GM12878 (cell line): ENCODE results near the gene ETV6. TPM values are rescaled to one million over a fixed set of nuclear protein-coding genes. Genes with fewer than 3 reads are reported as not detected.

Source experiments
- ATAC-seq: fragments of 200-7000 bp; cut with Tn5 transposase; 3 replicates; pipeline ENCODE4 v1.9.1; 2020; ENCODE audit warnings: mild to moderate bottlenecking, moderate library complexity
- BruUV-seq: library from RNA; stranded (reverse); fragments of 400-500 nt; replicated peaks from 2 replicates; lab custom pipeline; 2021; lab: Mats Ljungman, UMichigan
- CTCF ChIA-PET: fragments of 300-600 bp; sonication (Branson Sonifier 250); formaldehyde crosslinking; extraction: SDS; loops from one replicate; lab custom pipeline; 2021; ENCODE audit warnings: inconsistent platforms; lab: Yijun Ruan, JAX
- POLR2A ChIA-PET: fragments of 350-600 bp; formaldehyde crosslinking; extraction: SDS; loops from one replicate; lab custom pipeline; 2021; ENCODE audit warnings: inconsistent platforms; lab: Charles Lee
- RAD21 ChIA-PET: fragments of 300-600 bp; sonication (Branson Sonifier 250); formaldehyde crosslinking; loops from one replicate; lab custom pipeline; 2023; ENCODE audit warnings: antibody characterized with exemption; ENCODE audit not compliant: unreplicated experiment; lab: Charles Lee
- SMC1A ChIA-PET: fragments of 300-600 bp; sonication (Branson Sonifier 250); formaldehyde crosslinking; loops from one replicate; lab custom pipeline; 2023; ENCODE audit not compliant: unreplicated experiment, uncharacterized antibody; lab: Charles Lee
- DNase-seq: peaks from one replicate; pipeline ENCODE4 v3.0.0-alpha.2; 2011; ENCODE audit warnings: low read depth, low spot score
- FAIRE-seq: peaks from 3 replicates; lab custom pipeline; 2011; peaks lifted over from hg19 to GRCh38; lab: Jason Lieb, UNC
- H2AFZ ChIP-seq: 2 replicates; pipeline ENCODE4 v1.6.0; 2011; ENCODE audit warnings: low read depth, low read length, control low read depth; ENCODE audit not compliant: control insufficient read depth
- H3K27ac ChIP-seq: 2 replicates; pipeline ENCODE4 v1.5.1; 2011; ENCODE audit warnings: control low read depth; ENCODE audit not compliant: control insufficient read depth, insufficient read depth
- H3K27me3 ChIP-seq, 2 experiments: replicated peaks in 1 of 2; 2 replicates each; pipeline versions ENCODE4 v1.6.0 to v1.6.1; 2011; ENCODE audit warnings: low read length in 1 of 2; ENCODE audit not compliant: control insufficient read depth in 2 of 2, insufficient read depth in 2 of 2
- H3K36me3 ChIP-seq, 2 experiments: 2 replicates each; pipeline ENCODE4 v1.5.1; 2011; ENCODE audit warnings: low read length in 1 of 2; ENCODE audit not compliant: control insufficient read depth in 2 of 2, insufficient read depth in 2 of 2
- H3K4me1 ChIP-seq: 2 replicates; pipeline ENCODE4 v1.6.1; 2011; ENCODE audit warnings: mild to moderate bottlenecking, low read length, moderate library complexity, mixed read lengths; ENCODE audit not compliant: control insufficient read depth, insufficient read depth
- H3K4me2 ChIP-seq: 2 replicates; pipeline ENCODE4 v1.6.0; 2011; ENCODE audit warnings: control low read depth; ENCODE audit not compliant: control insufficient read depth, insufficient read depth
- H3K4me3 ChIP-seq: fragments of 200-600 bp; sonication (generic); 2 replicates; pipeline ENCODE4 v1.5.1; 2016
- H3K79me2 ChIP-seq: 2 replicates; pipeline ENCODE4 v1.6.0; 2011; ENCODE audit warnings: low read length; ENCODE audit not compliant: control insufficient read depth, insufficient read depth
- H3K9ac ChIP-seq: 2 replicates; pipeline ENCODE4 v1.8.0; 2011; ENCODE audit warnings: low read length, control low read depth, mixed read lengths; ENCODE audit not compliant: control insufficient read depth, insufficient read depth
- H3K9me3 ChIP-seq: replicated peaks from 3 replicates; pipeline ENCODE4 v1.5.1; 2011; ENCODE audit warnings: mild to moderate bottlenecking, low read length; ENCODE audit not compliant: control insufficient read depth, insufficient read depth
- H4K20me1 ChIP-seq: 2 replicates; pipeline ENCODE4 v1.6.0; 2011; ENCODE audit not compliant: control insufficient read depth, insufficient read depth
- ASH2L ChIP-seq: fragments of 300-600, 200-600 bp; sonication (generic); IDR thresholded peaks from 2 replicates; pipeline ENCODE4 v1.6.1; 2017; ENCODE audit warnings: low read depth, mild to moderate bottlenecking, borderline replicate concordance
- ATF7 ChIP-seq: fragments of 450-650 bp; IDR thresholded peaks from 2 replicates; pipeline ENCODE4 v1.6.1; 2016; ENCODE audit warnings: low read depth, mild to moderate bottlenecking
- CREM ChIP-seq: IDR thresholded peaks from 2 replicates; pipeline ENCODE4 v1.6.1; 2014; ENCODE audit warnings: antibody characterized with exemption, low read depth
- FOXK2 ChIP-seq: fragments of 450-650 bp; IDR thresholded peaks from 2 replicates; pipeline ENCODE4 v1.6.1; 2017; ENCODE audit warnings: mild to moderate bottlenecking, moderate library complexity
- IKZF1 ChIP-seq: fragments of 450-650 bp; conservative IDR thresholded peaks from 2 replicates; pipeline ENCODE4 v1.6.1; 2017; ENCODE audit warnings: antibody characterized with exemption, mild to moderate bottlenecking
- IKZF2 ChIP-seq, 2 experiments: fragments of 450-650 bp; IDR thresholded peaks; 2 replicates each; pipeline ENCODE4 v1.6.1; 2017; ENCODE audit warnings: mild to moderate bottlenecking in 2 of 2, moderate library complexity in 2 of 2
- LARP7 ChIP-seq: fragments of 450-650 bp; IDR thresholded peaks from 2 replicates; pipeline ENCODE4 v1.6.1; 2017; ENCODE audit warnings: mild to moderate bottlenecking
- PML ChIP-seq: IDR thresholded peaks from 2 replicates; pipeline ENCODE4 v1.6.1; 2012; ENCODE audit warnings: low read length, inconsistent platforms
- STAT1 ChIP-seq: fragments of 450-650 bp; conservative IDR thresholded peaks from 2 replicates; pipeline ENCODE4 v1.6.1; 2014; ENCODE audit warnings: antibody characterized with exemption, mild to moderate bottlenecking
- TCF12 ChIP-seq: IDR thresholded peaks from 2 replicates; pipeline ENCODE4 v1.6.1; 2011; ENCODE audit warnings: low read depth, mild to moderate bottlenecking, low read length
- TCF7 ChIP-seq: IDR thresholded peaks from 2 replicates; pipeline ENCODE4 v1.6.1; 2014; ENCODE audit warnings: antibody characterized with exemption, borderline replicate concordance
- YBX1 ChIP-seq: fragments of 450-650 bp; IDR thresholded peaks from 2 replicates; pipeline ENCODE4 v1.6.1; 2016; ENCODE audit warnings: antibody characterized with exemption
- ZNF384 ChIP-seq: IDR thresholded peaks from 2 replicates; pipeline ENCODE4 v1.6.1; 2012; ENCODE audit warnings: low read depth, mild to moderate bottlenecking, low read length, improper control_type of control experiment, borderline replicate concordance
- ZNF687 ChIP-seq: fragments of 450-650 bp; IDR thresholded peaks from 2 replicates; pipeline ENCODE4 v1.6.1; 2017; ENCODE audit warnings: mild to moderate bottlenecking, moderate library complexity
- WGBS: methylation state at CpG from one replicate; pipeline ENCODE4 v1.1.6; 2016; ENCODE audit warnings: low lambda C conversion rate; ENCODE audit not compliant: insufficient replicate concordance, insufficient coverage; ENCODE audit errors: missing lambda C conversion rate; 5-methylcytosine and 5-hydroxymethylcytosine counted together
- in situ Hi-C: fragments of 300-500 bp; cut with MboI; formaldehyde crosslinking; loops from 9 replicates; pipeline ENCODE4 v1.14.3; 2018; ENCODE audit warnings: mixed read lengths
- intact Hi-C: fragments of 100-400 bp; cut with micrococcal nuclease; formaldehyde crosslinking; loops from one replicate; pipeline ENCODE4 v1.14.2; 2022; ENCODE audit not compliant: unreplicated experiment
- polyA plus RNA-seq, 11 experiments: library from polyadenylated mRNA; depleted of rRNA in 4 of 11; unstranded in 6 of 11; stranded (reverse) in 5 of 11; fragments of >200 nt; fragmentation: Nextera tagmentation in 4 of 11; fragmentation: Illumina TruSeq in 1 of 11; extraction: Ambion mirVana in 4 of 11; extraction: Trizol in 1 of 11; gene quantifications; 1 replicate in 1 of 11; 2 replicates in 10 of 11; pipeline versions ENCODE4 v1.2.1 to v1.2.3, GENCODE V29; 2011 to 2016; ENCODE audit warnings: inconsistent platforms in 2 of 11, missing spikeins in 2 of 11, low read depth in 1 of 11
- total RNA-seq, 4 experiments: library from RNA; depleted of rRNA in 3 of 4; stranded (reverse); fragments of >200 nt in 3 of 4; fragmentation: Illumina TruSeq in 1 of 4; extraction: Trizol in 1 of 4; gene quantifications; 2 replicates each; pipeline versions ENCODE4 v1.2.1 to v1.2.3, GENCODE V29; 2013 to 2021
- TF ChIP-seq, protein P1 (sequence below): fragments of 450-650 bp; IDR thresholded peaks from 2 replicates; pipeline ENCODE4 v1.6.1; 2014; ENCODE audit warnings: mild to moderate bottlenecking

The ETV6 gene
- total and polyA plus RNA-seq, 10 of the 15 experiments (the other 5 are each of a cell fraction or from before 2014, with no cell fraction given): 6.6 to 74.8 (median 24.6) TPM

- TF ChIP-seq IKZF2 (IDR thresholded peaks at IDR 0.05) (no peak), IKZF1 (no peak), ATF7 (no peak), TCF12 (no peak), PML (no peak)
Observed at GRCh38 chr12:11799502-11799873, 150.0 kb downstream of the ETV6 start (continued).

- DNase-seq (no peak), ATAC-seq (no peak), FAIRE-seq (no peak)
- ChIA-PET SMC1A (interaction anchor here (0.8 to 14.2 kb wide), 8 partner anchors 8 to 51 kb away, joined by 3 to 117 read pairs (median 4); no protein-coding TSS in a partner anchor), CTCF (interaction anchor here (0.6 to 2.4 kb wide), 5 partner anchors 10 to 232 kb away, joined by 3 to 16 read pairs (median 3); no protein-coding TSS in a partner anchor), POLR2A (interaction anchor here (1.2 to 1.3 kb wide), 2 partner anchors 8 to 10 kb away, joined by 3 read pairs; no protein-coding TSS in a partner anchor), RAD21 (interaction anchor here (1.0 to 2.0 kb wide), 6 partner anchors 10 to 206 kb away, joined by 3 to 8 read pairs (median 4); no protein-coding TSS in a partner anchor)
- WGBS: 89% methylated on average over 5 of the region's 5 CpGs
- Histone ChIP-seq H3K4me2 (no peak overlapping the region), H3K4me1 (peaks cover 33% of the 10 kb centered on the region), H3K27me3 (no peaks in the 10 kb centered on the region), H3K9ac (no peak overlapping the region), H4K20me1 (no peaks in the 10 kb centered on the region), H3K9me3 (peaks cover 3% of the 10 kb centered on the region; the same call in 1 of the 3 replicates), H3K4me3 (no peak overlapping the region), H3K79me2 (peaks cover 65% of the 10 kb centered on the region), H3K36me3 (peaks cover 7 to 15% of the 10 kb centered on the region in 2 experiments), H3K27ac (no peak overlapping the region), H2AFZ (no peak overlapping the region)
- TF ChIP-seq LARP7 (no peak), CREM (no peak), TCF7 (no peak), ASH2L (no peak), IKZF1 (no peak), ZNF687 (no peak), ZNF384 (no peak), FOXK2 (no peak), YBX1 (no peak), STAT1 (no peak)
- TF ChIP-seq, protein P1, sequence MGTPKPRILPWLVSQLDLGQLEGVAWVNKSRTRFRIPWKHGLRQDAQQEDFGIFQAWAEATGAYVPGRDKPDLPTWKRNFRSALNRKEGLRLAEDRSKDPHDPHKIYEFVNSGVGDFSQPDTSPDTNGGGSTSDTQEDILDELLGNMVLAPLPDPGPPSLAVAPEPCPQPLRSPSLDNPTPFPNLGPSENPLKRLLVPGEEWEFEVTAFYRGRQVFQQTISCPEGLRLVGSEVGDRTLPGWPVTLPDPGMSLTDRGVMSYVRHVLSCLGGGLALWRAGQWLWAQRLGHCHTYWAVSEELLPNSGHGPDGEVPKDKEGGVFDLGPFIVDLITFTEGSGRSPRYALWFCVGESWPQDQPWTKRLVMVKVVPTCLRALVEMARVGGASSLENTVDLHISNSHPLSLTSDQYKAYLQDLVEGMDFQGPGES: no peak
- intact Hi-C loops: no loop called here
- in situ Hi-C loops: no loop called here
- BruUV-seq: no TSS peak
Observed at GRCh38 chr12:11801643-11802042, 152.2 kb downstream of the ETV6 start.
